B cell (primary cell): ENCODE measurements around the gene PHACTR1.

Experiments
- EZH2 ChIP-seq: IDR thresholded peaks from 2 replicates; pipeline ENCODE4 v1.6.1; 2012; ENCODE audit warnings: borderline replicate concordance, low read depth, mild to moderate bottlenecking, moderate library complexity, low read length; ENCODE audit not compliant: insufficient read depth, poor library complexity, severe bottlenecking
- TF ChIP-seq, protein P1 (sequence below): fragments of 200-600 bp; IDR thresholded peaks from one replicate; pipeline ENCODE4 v1.8.0; 2022; ENCODE audit warnings: antibody characterized with exemption, mild to moderate bottlenecking

- TF ChIP-seq, protein P1, sequence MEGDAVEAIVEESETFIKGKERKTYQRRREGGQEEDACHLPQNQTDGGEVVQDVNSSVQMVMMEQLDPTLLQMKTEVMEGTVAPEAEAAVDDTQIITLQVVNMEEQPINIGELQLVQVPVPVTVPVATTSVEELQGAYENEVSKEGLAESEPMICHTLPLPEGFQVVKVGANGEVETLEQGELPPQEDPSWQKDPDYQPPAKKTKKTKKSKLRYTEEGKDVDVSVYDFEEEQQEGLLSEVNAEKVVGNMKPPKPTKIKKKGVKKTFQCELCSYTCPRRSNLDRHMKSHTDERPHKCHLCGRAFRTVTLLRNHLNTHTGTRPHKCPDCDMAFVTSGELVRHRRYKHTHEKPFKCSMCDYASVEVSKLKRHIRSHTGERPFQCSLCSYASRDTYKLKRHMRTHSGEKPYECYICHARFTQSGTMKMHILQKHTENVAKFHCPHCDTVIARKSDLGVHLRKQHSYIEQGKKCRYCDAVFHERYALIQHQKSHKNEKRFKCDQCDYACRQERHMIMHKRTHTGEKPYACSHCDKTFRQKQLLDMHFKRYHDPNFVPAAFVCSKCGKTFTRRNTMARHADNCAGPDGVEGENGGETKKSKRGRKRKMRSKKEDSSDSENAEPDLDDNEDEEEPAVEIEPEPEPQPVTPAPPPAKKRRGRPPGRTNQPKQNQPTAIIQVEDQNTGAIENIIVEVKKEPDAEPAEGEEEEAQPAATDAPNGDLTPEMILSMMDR = no peak
- TF ChIP-seq EZH2 = no peak
Measured at GRCh38 chr6:12909833-12910232, 193.3 kb downstream of the PHACTR1 start.
